Stimulated activated CD8-positive, alpha-beta memory T cell treated with anti-CD3 and anti-CD28 coated beads, Interleukin-12 subunit alpha, Interleukin-12 subunit beta, amount 100 ng/mL, for 4 hours (primary cell): ENCODE measurements around the gene PELI3.
A peak's percentile ranks its signal among the peaks of the same experiment; 100 is the strongest.
"Not testable (repeated sequence)": the region's sequence is repeated elsewhere in the genome, so short reads cannot be mapped to it uniquely, and the experiment has no call there.

Experiments
- DNase-seq: peaks from one replicate; pipeline ENCODE4 v3.0.0-alpha.2; 2020; ENCODE audit warnings: low read depth

Gene PELI3, protein sequence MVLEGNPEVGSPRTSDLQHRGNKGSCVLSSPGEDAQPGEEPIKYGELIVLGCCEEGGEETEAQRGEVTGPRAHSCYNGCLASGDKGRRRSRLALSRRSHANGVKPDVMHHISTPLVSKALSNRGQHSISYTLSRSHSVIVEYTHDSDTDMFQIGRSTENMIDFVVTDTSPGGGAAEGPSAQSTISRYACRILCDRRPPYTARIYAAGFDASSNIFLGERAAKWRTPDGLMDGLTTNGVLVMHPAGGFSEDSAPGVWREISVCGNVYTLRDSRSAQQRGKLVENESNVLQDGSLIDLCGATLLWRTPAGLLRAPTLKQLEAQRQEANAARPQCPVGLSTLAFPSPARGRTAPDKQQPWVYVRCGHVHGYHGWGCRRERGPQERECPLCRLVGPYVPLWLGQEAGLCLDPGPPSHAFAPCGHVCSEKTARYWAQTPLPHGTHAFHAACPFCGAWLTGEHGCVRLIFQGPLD

DNA sequence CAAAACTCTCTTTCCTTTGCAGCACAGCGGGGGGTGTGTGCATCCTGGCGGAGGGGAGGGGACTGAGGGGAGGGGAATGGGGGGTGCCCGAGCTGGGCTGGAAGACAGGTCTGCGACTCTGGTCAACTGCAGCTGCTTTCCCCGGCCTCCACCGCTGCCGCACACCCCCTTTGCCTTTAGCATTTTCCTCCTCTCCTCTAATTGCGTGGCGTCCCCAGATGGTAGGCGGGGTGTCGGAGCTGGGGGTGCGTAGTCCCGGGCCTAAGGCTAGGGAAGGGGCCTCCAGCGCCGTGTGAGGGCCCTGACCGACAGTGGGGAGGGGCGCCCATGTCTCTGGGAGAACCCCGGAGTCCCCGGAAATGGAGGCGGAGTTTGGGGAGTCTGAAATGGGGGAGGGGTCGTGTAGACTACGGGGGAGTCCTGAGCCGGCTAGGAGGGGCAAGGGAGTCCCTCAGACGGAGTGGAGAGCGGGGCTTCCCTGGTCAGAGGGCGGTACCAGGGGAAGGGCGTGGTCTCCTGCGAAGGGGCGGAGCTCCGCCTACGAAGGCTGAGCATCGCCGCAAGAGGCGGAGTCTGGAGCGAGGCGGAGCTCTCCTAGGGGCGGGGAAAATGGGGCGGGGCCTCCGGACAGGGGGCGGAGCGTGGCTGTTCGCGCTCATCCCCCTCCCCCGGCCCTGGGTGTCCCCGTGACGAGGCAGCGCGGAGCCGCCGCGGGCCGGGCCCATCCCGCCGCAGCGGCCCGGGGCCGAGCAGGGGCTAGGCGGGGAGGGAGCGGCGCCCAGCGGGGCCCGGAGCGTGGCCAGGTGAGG is at the start of gene PELI3:
Gene PELI3 (plus strand): TSS at position 681 of the 809 bp plus-strand sequence. CDS start 1,224 bp downstream, outside the sequence.
- DNase-seq: peak; percentile 89

DNA sequence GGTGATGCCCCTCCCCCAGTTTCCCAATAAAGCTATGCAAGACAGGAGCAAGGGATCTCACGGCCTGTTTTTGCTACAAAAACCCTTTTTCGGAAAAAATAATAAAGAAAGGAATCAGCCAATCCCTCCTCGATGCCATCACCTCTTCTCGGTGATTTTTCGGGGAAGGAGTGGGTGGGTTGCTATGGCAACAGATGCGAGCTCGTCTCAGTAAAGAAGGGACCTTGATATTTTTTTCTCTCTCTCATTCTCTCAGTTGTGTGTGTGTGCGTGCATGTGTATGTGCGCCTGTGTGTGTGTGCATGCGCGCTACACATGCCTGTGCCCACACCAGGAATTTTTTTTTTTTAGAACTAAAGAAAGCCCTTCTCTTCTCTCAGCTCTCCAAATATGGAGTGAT is 49.7 kb upstream of the PELI3 start:
- DNase-seq: no peak

DNA sequence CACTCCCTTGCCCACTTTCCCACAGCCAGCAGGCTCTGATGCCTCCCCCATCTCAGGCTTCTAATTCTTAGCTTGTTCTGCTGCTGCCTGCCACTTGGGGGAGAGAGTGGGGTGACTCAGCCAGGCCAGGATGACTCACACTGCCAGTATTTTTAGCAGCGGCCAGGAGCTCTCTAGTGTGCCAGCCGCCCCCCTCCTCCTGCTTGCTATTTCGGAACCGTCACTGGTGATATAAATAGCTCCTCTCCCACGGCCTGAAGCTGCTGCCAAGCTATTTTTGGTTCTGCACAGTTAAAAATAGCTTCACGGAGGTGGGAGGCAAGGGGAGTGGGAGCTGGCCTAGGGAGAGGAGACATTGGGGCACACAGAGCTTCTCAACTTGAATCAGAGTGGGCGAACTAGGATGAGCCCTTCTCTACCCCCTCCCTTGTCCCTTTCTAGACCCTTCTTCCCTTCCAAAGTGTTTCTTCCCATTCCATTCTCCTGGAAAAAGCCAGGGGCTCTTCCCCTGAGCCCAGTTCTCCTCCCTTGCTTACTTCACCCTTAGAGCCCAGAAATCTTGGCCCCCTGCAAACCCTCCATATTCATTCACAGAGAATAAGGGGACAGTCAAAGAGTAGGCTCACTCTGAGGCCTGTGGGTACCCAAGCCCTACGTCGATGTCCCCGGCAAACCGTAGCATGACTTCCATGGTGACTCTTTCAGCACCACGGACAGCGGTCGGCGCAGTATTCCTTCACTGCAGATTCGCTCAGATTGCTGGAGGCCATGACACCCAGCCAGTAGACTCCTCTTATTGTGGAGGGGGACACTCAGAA is 48.3 kb upstream of the PELI3 start:
- DNase-seq: peak; percentile 39

DNA sequence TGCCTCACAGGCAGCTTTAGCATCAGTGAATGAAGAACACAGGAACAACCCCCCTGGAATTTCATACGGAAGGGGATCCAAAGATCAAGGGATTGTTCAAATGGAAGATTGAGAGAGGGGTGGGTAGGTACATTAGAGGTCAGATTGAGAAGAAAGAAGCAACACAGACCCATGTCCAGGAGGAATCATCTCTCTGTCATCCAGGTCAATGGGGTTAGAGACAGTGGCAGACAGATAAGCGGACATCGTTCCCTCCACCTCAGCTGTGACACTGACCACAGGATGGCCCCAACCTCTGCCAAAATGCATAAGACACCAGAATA is 47.8 kb upstream of the PELI3 start:
- no peak for DNase-seq

DNA sequence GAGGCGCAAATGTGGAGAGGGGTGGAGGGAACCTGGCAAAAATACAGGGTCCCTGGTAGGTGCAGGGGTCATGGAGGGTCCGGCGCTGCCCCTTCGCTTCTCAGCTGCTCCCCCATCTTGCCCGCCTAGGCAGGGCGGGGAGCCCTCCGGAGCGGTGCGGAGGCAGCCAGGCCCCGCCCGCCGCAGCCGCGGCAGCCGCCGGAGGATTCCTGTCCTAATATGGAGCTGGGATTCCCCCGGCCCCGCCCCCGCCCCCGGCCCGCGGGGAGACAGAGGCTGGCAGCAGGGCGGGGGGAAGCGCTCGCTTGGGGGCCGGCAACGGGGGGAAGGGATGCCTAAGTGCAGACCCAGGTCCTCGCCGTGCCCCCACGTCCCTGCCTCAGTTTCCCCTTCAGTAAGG is 46.9 kb upstream of the PELI3 start:
- DNase-seq: no peak

DNA sequence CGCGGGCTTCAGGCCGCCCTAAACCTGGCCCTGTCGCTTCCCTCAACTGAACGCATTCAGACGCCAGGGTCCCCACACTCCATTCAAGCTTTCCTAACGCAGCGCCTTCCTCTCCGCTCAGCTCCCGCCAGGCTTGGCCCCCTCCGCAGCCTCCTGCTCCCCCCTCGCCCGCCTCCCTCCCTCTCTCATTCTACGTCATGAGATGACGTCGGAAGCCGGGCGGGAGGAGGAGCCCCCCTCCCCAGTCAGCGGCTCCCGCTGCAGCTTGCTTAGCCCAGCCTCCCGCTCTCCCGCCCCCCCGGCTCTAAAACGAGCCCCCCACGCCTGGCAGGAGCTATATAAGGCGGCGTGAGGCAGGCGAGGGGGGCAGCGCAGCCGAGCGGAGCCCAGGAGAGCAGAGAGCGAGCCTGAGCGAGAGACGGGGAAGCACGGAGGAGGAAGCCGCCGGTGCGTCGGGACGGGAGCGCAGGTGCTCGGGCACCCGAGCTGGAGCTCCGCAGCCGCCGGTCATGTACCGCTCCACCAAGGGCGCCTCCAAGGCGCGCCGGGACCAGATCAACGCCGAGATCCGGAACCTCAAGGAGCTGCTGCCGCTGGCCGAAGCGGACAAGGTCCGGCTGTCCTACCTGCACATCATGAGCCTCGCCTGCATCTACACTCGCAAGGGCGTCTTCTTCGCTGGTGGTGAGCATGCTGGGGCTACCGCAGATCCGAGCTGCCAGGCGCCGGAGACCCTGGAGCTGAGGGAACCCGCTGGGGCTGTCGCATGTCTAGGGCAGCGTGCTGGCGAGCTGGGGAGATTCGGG is 45.8 kb upstream of the PELI3 start, which contains the start of gene NPAS4:
Gene NPAS4 (plus strand): TSS at position 365 of the 806 bp plus-strand sequence. CDS start 145 bp downstream, at position 510.
- no peak for DNase-seq

DNA sequence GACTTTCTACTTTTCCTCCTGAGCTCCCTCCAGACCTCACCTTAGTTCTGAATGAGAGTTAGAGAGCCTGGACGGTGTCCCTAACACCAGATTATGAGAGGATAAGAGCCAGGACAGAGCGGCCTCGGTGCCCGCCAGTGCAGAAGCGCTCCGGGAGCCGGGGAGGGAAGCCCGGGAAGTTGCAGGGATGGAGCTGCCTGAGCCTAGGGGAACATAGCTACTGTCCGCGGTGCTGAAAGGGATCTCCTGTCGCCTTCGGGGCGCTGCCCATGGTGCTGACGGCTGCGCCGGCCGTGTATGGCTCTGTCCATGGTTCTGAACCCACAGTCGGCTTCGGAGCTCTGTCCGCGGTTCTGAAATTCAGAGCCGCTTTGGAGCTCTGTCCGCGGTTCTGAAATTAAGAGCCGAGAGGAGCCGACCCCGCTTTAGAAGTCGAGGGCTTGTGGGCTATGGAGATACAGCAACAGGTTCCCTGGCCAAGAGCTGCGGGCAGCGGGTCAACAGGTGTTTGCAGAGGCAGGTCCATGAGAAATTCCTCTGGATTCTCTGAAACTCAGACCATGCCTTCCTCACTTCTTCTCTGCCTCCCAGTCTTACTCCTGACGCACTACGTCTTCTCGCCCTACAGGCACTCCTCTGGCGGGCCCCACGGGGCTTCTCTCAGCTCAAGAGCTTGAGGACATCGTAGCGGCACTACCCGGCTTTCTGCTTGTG is 45.1 kb upstream of the PELI3 start:
- DNase-seq: peak; percentile 69

DNA sequence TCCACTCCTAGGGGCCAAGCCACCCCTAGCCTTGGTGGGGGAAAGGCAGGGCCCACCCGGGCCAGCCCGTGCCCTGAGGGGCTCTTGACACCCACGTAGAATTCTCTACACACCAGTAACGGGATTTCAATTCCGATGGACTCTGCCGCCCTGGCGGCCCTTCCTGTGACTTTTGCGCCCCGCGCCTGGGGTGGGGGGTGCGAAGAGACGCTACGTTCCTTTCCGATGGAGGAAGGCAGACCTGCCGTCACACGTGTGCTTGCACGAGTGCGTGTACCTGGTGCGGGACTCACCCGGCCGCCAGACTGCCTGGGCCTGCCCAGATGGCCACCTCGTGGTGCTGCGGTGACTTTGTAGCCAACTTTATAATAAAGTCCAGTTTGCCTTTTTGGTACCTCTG is 40.4 kb upstream of the PELI3 start:
- no peak for DNase-seq

DNA sequence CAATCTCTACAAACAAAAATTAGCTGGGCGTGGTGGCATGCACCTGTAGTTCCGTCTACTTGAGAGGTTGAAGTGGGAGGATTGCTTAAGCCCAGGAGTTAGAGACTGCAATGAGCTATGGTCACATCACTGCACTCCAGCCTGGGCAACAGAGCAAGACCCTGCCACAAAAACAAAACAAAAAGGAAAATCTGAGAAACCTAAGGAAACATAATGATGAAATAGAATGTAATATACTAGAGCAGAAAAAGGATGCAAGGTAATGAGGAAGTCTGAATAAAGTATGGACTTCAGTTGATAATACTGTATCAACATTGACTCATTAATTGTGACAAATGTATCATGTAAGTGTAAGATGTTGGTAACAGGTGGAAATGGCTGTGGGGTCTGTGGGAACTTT is 37.8 kb upstream of the PELI3 start:
- no peak for DNase-seq

DNA sequence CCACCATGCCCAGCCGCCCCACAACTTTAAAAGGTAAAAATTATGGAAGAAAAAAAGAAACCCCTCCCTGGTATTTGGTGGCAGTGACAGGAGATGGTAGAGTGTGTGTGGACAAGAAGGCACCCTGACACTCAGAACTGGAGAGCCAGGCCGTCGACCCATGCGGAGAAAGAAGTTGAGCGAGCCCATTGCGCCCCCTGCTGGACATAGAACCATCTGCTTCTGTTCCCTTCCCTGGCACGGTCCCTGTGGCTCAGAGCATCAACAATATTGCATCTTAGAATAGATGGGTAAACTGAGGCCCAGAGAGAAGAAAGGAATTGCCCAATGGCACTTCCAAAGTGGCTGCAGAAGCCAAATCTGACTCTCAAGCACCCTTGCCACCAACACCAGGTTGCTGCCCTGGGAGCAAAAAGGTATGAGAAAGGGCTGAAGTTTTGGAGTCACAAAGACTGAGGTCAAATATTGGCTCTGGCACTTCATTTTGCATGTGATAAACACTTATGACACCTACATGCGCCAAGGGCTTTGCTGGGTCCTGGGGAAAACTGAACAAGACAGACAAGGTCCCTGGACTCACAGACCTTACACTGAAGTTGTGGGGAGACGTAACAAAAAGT is 36.6 kb upstream of the PELI3 start:
- peak; percentile 46 for DNase-seq

DNA sequence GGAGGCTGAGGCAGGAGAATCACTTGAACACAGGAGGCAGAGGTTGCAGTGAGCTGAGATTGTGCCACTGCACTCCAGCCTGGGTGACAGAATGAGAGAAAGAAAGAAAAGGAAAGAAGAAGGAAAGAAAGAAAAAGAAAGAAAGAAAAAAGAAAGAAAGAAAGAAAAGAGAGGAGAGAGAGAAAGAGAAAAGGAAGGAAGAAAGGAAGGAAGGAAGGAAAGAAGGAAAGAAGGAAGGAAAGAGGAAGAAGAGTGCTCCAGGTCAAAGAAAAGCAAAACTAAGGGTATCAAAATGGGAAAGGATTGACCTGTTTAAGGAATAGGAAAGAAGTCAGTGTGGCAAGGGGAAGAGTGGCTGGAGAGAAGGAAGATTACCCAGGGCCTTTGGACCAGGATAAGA is 35.4 kb upstream of the PELI3 start:
- not testable (repeated sequence) for DNase-seq

DNA sequence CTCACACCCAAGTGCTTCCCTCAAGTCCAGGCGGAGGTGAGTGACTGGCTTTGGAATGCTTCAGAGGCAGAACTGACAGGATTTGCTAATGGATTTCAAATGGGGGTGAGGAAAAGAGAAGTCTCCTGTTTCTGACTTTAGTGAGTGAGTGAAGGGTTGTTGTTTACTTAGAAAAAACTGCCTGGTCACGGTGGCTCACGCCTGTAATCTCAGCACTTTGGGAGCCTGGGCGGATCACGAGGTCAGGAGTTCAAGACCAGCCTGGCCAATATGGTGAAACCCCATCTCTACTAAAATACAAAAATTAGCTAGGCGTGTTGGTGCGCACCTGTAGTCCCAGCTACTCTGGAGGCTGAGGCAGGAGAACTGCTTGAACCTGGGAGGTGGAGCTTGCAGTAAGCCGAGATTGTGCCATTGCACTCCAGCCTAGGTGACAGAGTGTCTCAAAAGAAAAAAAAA is 34.8 kb upstream of the PELI3 start:
- DNase-seq: not testable (repeated sequence)

DNA sequence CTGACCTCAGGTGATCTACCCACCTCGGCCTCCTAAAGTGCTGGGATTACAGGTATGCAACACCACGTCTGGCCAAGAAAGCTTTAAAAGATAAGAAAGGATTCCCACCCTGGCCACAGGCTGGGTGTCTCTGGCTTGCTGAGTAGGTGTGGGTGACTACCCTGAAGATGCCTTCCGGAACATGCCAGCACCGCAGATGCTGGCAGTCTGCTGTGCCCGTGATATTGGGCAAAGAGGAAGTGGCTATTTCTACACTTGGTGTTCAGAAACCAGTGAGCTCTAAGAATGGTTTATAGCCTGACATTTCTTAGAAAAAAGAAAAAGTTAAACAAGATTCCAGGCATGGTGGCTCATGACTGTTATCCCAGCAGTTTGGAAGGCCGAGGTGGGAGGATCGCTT is 34.1 kb upstream of the PELI3 start:
- no peak for DNase-seq

DNA sequence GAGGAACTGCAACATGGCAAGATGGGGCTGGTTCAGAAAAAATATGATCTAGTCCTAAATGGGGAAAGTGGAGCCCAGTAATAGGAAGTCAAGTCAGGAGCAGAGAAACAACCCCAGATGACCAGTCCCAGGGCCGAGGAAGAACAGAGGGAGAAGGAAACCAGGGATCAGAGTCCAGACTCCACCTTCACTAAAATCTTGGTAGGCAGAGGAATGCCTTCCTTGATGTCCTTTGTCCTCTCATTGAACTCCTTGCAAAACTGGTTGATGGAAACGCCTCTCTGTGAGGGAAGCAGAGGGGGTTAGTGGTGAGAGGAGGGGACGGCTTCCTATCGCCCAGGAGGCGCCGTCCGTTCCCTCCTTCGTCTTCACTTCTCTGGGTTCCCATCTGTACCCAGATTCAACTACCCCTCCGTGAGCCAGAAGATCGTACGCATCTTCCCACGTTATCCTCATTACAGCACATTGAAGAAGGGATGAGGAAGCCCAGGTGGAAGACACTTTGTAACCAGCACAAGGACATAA is 28.7 kb upstream of the PELI3 start:
- no peak for DNase-seq

DNA sequence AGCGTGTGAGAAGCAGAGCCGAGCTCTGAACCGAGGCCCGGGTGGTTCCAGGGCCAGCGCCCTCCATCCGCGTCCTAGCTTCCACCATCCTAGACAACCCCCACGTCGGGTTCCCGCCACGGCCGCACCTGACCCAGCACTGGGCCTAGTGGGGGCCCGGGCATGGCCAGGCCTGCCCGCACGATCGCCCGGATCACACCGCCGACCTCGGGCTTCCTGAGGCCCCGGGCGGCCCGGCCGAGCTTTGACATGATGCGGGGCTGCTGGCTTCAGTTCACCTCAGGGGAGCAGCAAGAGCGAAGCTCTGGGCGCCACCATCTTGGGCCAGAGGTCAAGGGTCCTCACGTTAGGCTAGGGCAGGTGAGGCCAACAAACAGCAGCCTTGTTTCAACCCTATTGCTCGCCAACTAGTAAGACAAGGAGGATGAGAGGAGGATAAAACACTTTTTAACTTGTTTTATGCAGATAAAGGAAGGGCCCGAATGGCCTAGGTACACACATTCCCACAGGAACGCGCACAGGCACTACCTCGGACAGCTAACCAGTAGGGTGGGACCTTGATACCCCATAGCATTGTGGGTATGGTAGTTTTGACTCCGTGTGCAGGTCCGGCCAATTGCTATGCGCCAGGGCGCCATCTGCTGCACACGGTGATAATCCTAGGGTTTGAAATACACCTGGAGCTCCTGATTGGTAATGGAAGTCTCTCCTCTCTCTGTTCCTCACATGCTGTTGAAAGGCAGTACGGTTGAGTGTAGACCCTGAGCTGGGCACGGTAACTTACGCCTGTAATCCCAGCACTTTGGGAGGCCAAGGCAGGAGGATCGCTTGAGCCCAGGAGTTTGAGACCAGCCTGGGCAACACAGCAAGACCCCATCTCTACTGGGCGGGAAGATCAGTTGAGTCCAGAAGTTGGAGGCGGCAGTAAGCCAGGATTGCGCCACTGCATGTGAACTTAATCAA is 27.9 kb upstream of the PELI3 start, which contains the start of gene MRPL11:
Gene MRPL11 (minus strand): TSS at position 345 of the 963 bp plus-strand sequence. CDS start 94 bp downstream, at position 251.
- peak; percentile 74 for DNase-seq

DNA sequence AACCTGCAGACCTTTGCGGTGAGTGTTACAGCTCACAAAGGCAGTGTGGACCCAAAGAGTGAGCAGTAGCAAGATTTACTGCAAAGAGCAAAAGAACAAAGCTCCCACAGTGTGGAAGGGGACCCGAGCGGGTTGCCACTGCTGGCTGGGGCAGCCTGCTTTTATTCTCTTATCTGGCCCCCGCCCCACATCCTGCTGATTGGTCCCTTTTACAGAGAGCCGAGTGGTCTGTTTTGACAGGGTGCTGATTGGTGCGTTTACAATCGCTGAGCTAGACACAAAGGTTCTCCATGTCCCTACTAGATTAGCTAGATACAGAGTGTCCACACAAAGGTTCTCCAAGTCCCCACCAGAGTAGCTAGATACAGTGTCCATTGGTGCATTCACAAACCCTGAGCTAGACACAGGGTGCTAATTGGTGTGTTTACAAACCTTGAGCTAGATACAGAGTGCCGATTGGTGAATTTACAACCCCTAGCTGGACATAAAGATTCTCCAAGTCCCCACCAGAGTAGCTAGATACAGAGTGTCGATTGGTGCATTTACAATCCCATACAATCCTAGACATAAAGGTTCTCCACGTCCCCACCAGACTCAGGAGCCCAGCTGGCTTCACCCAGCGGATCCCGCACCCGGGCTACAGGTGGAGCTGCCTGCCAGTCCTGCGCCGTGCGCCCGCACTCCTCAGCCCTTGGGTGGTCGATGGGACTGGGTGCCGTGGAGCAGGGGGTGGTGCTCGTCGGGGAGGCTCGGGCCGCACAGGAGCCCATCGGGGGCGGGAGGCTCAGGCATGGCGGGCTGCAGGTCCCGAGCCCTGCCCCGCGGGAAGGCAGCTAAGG is 26.4 kb upstream of the PELI3 start:
- DNase-seq: not testable (repeated sequence)

DNA sequence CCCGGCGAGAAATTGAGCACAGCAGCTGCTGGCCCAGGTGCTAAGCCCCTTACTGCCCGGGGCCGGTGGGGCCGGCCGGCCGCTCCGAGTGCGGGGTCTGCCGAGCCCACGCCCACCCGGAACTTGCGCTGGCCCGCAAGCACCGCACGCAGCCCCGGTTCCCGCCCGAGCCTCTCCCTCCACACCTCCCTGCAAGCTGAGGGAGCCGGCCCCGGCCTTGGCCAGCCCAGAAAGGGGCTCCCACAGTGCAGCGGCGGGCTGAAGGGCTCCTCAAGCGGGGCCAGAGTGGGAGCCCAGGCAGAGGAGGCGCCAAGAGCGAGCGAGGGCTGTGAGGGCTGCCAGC is 25.8 kb upstream of the PELI3 start:
- not testable (repeated sequence) for DNase-seq

DNA sequence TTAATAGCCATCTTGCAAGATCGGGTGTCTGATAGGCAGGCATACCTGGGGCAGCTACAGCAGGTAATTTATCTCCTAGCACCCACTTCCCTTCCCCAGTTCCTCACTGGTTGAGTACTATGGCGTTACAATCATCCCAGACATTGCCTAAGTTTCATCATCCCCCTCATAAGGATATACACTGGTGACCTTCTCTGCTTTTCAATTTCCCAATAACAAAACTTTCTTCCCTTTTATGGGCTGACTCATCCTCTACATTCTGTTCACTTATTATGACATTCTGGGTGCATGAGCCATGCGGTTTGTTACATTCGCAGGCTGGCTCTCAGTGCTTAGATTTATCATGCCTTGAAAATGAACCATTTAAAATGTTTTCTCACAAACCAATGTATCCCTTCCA is 23.1 kb upstream of the PELI3 start:
- no peak for DNase-seq
